GM18499 (cell line): ENCODE data around the gene ZBTB49.

Source experiments
- ATAC-seq: cut with Tn5 transposase; IDR thresholded peaks from one replicate; pipeline ENCODE4 v1.9.1; 2021; ENCODE audit warnings: moderate number of reproducible peaks; ENCODE audit not compliant: insufficient read depth, unreplicated experiment

Gene ZBTB49

DNA sequence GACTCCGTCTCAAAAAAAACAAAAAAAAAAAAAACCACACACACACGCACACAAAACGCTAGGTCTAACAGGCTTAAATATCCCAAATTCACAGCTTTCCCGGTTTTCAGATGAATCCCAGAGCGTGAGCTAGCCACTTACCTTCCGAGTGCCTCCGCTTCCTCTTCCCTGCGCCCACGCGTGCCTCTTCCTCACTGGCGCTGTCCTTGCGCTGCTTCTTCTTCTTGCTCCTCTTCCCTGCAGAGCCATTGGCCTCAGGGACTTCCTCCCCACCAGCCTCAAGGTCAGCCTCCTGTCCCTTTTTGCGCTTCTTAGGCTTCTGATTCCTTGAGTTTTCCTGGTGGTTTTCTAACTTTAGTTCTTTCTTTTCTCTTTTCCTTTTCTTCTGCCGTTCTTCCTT, 15.8 kb upstream of the ZBTB49 start:
- ATAC-seq, result no peak

DNA sequence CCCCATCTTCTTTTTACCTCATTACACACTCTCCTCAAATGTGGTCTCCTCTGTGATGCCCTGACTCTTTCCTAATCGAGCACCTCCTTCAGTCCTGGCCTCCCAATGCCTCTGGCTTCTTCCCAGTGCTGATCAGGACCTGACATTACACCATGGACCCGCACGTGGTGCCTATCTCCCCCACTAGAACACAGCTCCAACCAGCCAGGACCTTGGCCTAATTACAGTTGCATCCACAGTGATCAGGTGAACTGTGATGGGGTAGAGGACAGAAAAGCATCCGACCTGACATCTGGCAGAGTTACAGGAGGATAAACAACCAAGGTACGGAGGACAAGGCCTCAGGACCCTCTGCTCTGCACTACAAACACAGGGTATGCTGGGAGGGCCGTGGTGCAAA, 12.5 kb upstream of the ZBTB49 start:
- ATAC-seq, result no peak

DNA sequence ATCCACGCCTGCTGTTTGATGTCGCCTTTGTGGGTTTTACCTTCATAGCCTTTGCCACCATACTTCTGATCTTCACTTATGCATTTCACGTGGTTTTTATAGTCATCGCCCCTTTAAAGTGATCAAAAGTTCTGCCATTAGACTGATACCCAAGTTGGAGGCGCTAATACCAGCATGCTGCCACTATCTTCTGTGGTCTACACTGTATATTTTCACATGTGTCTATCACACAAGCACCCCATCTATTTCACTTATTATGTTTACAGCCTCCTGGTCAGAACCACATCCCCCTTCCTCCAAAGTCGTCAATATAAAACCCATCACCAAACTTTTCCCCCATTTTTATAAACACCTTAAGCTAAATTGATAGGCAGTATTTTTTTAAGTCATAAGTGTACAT, 8.3 kb upstream of the ZBTB49 start:
- ATAC-seq, result no peak

DNA sequence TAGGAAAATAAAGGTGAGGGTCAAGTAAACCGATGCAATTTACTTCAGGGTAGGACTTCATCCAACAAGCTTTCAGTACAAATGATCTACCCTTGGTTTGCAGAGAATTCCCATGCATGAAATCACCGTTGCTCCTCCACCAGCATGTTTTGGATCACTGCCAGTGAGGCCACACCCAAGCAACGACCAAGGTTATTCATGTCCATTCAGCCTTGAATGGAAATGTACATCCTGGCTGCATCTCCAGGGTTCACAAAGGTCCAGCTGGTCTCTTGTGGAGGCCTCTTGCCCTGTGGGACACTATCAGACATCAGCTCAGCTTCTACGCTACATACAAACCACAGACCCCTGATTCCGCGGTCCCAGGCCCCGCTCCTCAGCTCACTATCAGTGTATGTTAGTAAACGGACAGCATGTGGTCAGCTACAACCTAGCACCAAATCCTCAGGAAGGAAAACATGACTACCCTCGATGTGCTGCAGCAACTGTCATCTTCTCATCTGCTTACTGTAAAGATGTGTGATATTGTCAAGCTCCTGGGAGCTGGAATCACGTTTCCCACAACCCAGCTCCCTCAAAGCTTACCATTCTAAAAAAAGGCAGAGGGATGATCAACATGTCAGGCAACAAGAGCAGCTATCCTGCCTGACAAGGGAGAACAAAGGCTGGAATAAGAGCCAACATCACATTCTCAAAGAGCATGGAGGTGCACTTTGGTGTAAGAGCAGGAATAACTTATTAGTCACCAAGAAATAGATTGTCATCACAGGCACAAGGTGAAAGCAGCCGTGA, 5.0 kb upstream of the ZBTB49 start:
- no peak for ATAC-seq

DNA sequence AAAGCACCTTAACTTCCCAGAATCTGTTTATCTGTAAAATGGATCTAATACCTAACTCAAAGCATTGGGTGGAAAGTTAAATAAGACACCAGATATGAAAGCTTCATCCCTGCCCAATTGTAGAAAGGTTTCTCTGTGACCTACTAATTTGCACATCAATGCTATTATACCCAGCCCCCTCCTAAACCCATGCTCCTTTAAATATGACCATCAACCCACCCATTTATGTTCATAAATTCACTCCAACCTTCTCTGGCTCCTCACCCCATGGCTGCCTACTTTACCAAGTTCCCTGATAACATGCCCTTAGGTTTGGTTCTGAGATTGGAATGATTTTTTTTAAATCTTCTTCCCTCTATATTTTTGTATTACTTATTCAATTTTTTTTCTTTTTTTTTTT, 2.0 kb upstream of the ZBTB49 start:
- no peak for ATAC-seq

DNA sequence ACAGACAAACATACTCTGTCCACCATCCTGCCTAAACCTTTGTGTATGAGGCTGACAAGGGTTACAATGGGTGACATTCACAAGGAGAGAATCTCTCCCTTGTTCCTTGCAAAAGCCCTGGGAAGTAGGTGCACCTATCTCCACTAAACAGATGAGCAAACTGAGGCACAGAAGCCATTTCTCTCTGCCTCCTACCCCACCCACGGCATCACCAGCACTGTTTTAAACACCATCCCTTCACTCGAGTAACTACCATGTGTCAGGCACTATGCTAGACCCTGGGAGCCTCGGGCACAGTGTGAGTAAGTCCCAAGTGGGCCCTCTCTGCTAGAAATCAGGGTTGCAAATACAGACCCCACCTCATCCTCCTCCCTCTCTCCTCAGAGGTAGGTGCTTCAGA, 996 bp upstream of the ZBTB49 start:
- ATAC-seq, result no peak

DNA sequence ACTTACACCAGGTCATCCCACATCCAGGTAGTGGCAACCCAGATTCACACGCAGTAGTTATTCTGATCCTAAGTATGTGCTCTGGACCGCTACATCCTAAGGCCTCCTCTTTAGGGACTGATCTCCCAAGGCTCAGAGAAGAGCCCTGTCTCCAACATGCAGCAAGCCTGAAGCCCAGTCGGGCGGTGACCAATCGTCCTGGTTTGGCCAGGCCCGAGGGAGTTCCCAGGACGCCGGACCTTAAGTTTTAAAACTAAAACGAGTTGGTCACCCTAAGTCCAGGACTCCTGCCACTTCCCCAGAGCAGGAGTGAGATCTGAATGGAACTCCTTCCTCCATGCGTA, 482 bp upstream of the ZBTB49 start:
- ATAC-seq, result peak; percentile 11

DNA sequence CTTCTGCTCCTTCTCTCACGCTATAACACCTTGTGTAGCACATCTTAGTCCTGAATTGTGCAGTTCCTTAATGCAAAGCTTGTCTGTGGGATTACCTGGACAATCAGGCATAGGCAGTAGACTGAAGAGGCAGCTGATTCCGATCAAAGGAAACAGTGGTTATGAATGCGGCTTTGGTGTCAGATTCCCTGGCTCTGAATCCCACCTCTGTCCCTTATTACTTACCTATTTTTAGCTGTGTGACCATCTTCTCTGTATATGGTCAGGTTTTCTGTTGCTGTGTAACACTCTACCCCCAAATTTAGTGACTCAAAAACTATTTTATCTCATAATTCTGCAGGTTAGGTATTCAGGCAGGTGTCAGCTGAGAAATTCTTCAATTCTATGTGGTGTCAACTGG, 3.2 kb downstream of the ZBTB49 start:
- no peak for ATAC-seq

DNA sequence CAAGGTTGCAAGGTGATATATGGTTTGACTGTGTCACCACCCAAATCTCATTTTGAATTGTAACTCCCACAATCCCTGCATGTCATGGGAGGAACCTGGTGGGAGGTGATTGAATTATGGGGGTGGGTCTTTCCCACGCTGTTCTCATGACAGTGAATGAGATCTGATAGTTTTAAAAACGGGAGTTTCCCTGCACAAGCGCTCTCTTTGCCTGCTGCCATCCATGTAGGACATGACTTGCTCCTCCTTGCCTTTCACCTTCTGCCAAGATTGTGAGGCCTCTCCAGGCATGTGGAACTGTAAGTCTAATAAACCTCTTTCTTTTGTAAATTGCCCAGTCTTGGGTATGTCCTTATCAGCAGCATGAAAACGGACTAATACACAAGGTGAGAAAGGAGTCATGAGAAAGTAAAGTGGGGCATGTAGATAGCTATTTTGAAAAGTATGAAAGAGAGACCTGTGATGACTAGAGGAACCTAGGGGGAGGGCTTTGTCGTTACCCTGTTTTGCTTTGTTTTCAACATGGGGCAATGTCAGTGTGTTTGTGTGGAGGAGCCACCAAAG, 6.3 kb downstream of the ZBTB49 start:
- no peak for ATAC-seq

DNA sequence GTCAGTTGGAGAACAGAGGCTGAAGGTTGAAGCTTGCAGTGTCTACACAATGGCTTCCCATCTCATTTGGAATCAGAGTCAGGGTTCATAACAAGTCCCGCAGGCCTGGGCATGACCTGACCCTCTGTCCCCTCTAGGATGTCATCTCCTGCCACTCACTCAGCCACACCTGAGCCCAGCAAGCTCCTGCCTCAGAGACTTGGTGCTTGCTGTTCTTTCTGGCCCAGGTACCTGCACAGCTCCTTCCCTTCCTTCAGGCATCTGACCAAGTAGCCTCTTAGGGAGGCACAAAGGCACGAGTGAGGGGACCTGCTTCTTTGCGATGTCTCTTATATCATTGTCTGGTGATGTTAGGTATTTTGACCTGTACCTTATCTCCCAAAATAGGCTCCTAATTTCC, 9.0 kb downstream of the ZBTB49 start:
- no peak for ATAC-seq

DNA sequence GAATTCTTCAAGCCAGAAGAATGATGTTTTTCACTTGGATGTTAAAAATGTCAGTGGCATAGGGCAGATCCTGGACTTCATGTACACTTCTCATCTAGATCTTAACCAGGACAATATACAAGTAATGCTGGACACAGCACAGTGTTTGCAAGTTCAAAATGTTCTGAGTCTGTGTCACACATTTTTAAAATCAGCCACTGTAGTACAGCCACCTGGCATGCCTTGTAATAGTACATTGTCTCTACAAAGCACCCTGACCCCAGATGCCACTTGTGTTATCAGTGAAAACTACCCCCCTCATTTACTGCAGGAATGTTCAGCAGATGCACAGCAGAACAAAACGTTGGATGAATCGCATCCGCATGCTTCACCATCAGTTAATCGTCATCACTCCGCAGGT, 11.9 kb downstream of the ZBTB49 start:
- no peak for ATAC-seq

DNA sequence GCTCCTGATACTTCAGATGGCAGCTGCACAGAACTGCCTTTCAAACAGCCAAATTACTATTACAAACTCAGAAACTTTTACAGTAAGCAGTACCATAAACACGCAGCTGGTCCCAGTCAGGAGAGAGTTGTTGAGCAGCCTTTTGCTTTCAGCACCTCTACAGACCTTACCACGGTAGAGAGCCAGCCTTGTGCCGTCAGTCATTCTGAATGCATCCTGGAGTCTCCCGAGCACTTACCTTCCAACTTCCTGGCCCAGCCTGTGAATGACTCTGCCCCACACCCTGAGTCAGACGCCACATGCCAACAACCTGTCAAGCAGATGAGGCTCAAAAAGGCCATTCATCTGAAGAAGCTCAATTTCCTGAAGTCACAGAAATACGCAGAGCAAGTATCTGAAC, 12.4 kb downstream of the ZBTB49 start:
- ATAC-seq, result no peak

DNA sequence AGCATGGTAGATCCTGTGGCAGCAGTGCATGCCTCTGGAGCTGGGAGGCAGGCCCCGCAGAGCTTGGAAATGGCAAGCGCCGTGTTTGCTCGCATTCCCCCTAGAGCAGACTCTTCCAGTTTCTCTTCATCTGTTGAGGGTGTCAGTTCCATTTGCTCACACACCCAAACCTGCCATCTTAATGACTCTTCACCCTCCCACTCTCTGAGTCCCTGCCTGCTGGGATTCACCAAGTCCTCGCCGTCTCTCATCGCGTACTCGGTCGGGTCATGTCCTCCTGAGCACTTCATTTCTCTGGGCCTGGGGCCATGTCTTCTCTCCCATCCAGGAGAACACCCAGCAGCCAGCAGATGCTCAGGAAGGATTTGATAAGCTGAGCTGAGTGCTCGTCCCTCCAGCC, 16.9 kb downstream of the ZBTB49 start:
- ATAC-seq, result no peak

DNA sequence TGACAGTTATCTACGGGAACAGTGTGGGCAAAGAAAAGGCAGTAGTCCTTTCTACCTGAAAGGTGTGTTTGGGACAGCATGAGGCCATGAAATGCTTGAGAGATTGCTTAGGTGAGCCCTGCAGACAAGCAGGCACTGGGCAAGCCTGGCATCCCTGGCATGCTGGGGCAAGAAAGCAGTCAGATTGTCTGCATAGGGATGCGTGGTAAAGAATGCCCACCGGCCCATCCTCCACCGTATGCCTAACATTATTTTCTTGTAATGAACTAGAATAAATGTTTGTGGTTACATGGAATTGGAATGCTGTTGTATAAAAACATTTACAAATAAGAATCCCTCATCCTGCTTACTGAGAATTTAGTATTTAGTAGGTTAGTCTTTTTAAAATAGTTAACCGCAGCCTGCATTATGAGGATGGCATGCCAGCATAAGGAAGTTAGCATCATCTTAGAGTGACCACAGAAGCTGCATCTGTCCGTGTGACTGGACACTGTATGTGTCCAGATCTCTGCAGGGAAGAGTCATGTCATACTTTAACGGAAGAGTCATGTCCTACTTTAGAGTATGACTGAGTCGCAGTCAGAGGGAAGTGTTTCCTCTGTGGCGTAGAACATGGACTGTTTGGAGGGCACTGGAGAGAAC, 18.9 kb downstream of the ZBTB49 start:
- ATAC-seq, result no peak

DNA sequence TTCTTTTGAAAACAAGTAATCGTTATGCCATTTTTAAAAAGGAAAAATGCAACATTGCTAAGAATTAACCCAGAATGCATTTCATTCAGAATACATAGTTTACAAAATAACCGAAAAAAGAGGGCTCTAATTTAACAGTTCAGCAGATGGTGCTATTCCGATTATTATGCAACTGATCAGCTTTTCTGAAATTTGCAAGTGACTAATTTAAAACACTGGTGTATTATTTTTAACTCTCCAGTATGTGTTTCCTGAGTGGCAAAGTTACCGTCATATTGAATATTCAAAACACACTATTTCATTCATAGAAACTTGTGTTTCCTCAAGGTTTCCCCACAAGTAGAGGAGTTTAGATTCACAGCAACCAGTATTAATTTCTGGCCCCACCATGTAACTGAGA, 21.1 kb downstream of the ZBTB49 start:
- ATAC-seq, result no peak

DNA sequence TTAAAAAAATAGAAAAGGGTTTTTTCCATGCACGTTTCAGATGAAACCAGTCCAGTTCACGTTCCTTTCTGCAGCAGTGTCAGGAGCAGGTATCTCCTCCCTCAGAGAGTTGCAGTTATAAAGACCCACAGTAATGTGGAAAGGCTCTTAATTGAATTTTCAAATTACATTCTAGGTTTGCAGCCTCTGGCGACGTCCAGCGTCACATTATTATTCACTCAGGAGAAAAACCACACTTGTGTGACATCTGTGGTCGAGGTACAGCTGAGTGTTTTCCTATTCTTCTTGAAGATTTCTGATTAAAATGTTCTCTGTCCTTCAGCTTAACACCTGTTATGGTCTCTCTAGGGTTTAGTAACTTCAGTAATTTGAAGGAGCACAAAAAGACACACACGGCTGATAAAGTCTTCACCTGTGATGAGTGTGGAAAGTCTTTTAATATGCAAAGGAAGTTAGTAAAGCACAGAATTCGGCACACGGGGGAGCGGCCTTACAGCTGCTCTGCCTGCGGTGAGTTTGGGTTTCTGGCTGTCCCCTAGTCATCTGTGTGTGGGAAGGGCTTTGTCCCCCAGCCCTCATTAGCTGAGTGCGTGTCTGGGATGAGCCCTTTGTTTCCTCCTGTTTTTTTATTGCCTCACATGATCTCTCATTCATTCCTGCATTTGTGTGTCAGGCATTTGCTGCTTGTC, 25.6 kb downstream of the ZBTB49 start:
- no peak for ATAC-seq

DNA sequence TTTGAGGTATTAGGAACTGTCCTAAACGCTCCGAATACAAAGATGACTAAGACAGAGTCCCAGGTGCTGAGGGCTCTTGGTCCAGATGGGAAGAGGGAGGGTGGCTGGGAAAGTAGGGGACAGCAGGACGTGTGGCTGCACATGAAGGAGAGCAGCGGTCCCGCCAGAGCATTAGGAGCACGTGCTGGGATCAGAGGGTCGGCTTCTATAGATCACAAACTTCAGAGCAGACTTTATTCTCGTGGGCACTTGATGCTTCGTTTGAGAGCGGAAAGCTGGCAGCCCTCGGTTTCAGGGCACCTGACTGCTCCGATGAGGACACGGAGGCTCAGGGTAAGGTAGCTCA, 26.1 kb downstream of the ZBTB49 start:
- no peak for ATAC-seq

DNA sequence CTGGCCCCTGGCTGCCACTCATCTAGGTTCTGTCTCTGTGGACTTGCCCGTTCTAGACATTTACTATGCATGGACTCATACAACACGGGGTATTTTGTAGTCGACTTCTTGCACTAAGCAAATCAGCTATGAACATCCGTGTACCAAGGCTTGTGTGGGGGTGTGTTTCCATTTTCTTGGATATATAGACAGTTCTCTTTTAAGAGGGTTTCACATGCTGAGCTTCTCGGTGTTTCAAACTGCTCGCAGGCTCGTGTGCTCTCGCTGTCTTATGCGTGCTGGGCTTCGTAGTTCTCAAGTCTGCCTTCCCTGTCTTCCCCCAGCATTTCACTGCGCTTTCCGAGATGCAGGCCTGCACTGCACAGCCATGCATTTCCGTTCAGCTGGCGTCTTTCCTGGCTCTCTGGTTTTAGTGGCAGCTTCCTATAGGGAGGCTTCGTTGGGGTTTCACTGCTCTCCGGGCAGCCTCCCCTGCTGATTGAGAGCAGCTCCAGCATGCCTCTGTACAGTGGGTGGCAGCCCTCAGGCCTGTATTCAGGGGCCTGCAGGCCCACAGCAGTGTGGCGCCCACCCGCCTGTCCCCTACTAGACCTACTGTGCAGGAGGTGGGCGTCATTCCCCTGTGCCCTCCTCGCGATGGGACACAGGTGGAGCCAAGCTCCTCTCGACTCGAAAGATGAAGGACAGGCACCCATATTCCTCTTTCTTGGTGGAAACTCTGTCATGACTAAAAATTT, 27.6 kb downstream of the ZBTB49 start:
- ATAC-seq, result no peak

DNA sequence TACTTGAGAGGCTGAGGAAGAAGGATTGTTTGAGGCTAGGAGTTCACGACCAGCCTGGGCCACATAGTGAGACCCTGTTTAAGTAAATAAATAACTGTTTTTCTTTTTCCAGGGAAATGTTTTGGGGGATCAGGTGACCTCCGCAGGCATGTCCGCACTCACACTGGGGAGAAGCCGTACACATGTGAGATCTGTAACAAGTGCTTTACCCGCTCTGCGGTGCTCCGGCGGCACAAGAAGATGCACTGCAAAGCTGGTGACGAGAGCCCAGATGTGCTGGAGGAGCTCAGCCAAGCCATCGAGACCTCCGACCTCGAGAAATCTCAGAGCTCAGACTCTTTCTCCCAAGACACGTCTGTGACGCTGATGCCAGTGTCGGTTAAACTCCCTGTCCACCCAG, 30.5 kb downstream of the ZBTB49 start:
- no peak for ATAC-seq

DNA sequence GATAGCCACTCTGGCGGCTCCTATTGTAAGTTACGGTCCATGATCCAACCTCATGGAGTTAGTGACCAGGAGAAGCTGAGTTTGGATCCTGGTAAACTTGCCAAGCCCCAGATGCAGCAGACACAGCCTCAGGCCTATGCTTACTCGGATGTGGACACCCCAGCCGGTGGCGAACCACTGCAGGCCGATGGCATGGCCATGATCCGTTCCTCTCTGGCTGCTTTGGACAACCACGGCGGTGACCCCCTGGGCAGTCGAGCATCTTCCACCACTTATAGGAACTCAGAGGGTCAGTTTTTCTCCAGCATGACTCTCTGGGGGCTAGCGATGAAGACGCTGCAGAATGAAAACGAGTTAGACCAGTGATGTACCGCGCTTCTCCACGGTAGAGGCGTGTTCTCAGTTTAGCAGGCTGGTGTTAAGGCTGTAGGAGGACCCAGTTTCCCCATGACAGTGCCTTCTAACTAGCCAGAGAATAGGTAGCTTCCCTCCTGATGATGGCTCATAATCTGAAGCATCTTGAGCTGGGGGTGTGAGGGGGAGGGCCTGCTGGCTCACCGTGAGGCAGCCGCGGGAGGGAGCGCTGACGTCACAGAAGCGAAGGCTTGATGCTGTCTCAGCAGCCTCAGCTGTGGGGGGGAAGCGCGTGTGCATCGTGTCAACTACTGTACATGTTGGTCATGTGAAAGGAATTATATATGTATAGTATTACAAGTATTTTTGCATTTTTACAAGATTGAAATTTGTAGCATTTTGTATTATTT, 31.1 kb downstream of the ZBTB49 start:
- ATAC-seq, result no peak
